ENCODE measurements around the gene NME3.
"Not testable (repeated sequence)": the region's sequence is repeated elsewhere in the genome, so short reads cannot be mapped to it uniquely, and the experiment has no call there.

Gene NME3

DNA sequence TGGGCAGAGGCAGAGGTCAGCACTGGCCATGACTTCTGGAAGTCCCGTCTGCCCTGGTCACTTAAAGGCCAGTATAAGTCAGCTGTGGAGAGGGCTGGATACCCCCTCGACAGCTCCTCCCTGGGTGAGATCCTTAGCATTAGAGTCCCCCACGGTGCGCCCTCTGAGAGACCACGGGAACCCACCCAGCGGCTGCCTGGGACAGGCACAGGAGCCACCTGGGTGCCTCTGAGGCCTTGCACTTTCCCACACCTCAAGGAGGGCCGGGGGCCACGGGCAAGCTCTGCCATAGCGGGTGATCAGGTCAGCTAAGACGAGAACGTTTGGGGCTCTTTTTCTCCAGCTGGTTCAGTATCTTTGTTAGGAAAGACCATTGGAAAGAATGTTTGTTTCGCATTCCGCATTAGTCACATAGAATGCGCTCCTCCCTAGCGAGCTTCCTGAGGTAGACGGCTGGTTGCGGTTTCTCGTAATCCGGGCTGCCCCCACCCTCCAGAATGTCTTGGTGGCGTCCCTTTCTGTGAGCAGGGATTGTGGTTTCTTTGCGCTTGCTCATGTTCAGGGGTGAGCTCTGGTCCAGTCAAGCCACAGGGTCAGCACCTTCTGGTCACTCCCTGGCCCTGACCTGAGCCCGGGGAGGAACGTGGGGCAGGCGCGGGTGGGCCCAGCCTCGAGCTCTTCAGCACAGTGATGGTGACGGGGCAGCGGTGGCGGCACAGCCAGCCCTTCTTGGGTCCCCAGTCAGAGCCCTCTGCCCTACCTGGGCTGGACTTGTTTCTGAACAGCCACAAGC, 25.2 kb downstream of the NME3 start:
- no peak for DNase-seq

DNA sequence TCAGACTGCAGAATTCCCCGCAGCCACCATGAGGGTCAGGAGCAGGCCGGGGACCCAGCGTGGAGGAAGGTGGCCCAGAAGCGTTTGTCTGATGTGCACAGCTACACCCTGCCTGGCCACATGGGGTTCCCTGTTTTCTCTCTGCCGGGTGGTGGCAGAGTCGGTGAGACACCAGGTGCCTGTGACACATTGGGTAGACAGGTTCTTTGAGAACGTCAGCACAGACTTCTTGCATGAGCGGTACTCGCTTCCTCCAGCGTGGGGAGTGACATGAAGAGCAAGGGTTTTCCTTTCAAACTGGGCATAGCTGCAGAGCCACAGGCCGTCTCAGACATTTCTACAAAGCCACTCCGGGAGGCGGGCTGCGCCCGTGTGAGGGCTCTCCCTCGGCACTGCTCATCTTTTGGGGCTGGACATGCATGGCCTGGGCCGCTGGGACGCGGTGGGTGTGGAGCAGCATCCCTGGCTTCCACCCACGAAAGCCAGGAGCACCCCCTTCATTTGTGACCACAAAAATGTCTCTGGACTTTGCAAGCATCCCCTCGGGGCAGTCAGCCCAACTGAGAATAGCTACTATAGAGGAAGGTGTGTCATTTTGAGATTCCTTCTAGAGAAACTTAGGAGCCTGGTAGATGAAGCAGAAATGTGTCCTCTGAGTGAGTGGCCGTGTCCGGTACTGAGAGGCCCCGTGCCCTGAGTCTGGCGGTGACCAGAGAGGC, 26.0 kb downstream of the NME3 start:
- DNase-seq: no peak

DNA sequence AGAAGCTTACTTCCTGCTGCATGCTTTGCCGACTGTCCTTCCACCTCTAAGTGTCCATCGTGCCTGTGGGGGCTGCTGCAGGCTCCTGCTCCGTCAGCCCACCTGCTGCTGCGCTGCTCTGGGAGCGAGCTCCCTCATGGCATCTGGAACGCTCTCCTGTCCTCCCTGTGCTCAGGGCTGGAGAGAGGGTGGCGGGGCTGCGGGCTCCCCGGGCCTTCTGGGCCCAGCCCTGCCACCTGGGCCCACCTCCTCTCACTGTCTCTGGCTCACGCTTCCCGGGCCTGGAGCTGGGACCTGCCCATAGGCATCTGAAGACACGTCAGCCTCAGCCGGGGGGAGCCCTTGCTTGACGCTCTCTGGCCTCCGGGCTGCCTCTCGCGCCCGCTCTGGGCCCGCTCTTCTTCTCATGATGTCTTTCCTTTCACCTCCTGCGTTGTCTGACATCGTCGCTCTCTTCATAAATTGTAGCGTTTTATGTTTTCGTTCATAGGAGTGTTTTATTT, 27.0 kb downstream of the NME3 start:
- no peak for DNase-seq

DNA sequence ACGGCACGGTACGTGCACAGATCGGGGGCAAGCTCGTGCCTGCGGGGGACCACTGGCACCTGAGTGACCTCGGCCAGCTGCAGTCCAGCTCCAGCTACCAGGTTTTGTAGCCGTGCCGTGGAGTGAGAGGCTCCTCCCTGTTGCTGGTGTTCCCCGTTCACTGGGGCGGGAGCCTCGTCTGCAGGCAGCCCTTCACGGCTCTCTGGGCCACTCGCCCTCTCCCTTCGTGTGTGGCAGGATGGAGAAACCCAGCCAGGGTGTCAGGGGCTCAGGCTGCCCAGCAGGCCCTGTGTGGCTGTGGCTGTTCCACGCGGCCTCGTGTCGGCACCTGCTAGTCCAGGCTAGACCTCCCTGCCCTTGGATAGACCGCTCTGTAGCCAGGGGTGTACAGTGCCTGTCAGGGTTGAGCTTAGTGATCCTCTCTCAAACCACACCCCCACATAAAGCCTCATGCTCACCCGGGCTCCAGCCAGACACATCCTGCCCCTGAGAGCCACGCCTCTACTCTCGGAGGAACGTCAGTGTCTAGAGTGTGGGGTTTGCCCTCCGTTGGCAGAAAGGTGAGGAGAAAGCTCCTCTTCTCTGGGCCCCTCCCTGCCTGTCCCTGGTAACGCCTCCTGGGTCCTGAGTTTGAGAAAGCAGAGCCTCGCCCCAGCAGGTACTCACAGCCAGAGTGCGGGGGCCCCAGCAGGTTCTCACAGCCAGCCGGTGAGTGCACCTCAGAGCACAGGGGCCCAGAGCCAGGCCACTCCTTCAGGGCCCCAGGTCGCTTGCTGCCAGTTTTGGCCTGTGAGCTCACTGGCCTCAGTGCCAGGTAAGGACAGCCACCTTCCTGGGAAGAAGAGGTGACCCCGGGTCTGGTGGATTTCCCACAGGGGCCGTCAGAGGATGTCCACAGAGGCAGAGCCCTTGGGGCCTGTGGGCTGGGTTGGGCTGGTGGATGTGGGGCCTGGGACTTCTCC, 27.7 kb downstream of the NME3 start:
- no peak for DNase-seq

DNA sequence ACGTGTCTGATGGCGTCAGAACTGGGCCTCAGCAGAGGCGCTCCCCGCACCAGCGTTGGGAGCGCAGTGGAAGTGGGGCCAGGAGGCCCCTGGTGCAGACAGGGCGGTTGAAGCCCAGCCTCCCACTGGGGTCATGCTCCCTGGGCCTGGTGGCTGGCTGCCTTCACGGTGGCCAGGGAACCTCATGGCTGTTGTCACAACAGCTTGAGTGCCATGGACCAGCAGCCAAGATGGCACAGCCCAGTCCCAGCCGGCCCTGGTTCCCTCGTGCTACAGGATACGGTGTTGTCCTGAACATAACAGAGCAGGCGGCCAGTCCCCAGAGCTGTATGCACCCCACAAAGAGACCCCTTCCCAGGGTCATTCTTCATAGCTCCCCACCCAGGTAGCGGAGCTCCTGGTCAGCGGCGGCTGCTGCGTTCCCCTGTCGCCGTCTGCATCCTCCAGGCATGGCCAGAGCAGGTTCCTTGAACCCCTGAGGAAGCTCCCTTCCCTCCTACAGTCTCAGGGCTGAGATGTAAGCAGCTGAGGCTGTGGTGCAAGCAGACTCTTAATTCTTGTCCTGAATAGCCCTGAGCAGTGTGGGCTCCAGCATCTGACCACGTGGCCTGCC, 29.7 kb downstream of the NME3 start:
- DNase-seq: no peak

DNA sequence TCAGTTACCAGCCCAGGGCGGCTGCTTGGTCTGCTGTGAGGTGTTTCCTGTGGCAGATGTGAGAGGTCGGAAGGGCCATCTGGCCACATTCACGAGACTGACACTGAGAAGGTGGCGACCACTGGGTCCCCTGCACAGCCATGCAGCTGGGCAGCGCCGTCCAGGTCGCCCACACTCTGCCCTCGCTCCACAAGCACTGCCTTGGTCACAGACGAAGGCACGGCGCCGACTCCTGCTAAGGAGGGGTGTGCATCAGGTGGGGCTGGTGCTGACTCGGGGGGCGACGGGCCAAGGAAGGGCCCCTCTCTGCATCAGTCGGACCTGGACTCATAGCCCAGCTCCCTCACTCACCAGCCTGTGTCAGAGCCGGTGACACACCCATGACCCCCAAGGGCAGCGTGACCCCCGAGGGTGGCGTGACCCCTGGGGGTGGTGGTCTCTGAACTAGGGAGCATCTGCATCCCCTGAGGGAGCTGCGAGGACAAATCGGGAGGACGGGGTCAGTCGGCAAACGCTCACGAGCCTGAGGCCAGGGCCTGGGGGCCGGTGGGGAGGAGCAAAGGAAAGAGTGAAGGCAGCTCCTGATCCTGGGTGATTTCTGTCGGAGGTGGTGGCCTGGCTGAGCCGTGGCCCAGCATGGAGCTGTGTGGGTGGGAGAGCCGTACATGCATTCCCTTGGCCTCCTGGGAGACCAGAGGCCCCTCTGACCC, 30.4 kb downstream of the NME3 start:
- no peak for DNase-seq

- DNase-seq: no peak
Measured at GRCh38 chr16:1740234-1740633, 31.1 kb downstream of the NME3 start.

- no peak for DNase-seq
Measured at GRCh38 chr16:1734816-1735215, 36.5 kb downstream of the NME3 start.

- no peak for DNase-seq
Measured at GRCh38 chr16:1734123-1734522, 37.2 kb downstream of the NME3 start.

DNA sequence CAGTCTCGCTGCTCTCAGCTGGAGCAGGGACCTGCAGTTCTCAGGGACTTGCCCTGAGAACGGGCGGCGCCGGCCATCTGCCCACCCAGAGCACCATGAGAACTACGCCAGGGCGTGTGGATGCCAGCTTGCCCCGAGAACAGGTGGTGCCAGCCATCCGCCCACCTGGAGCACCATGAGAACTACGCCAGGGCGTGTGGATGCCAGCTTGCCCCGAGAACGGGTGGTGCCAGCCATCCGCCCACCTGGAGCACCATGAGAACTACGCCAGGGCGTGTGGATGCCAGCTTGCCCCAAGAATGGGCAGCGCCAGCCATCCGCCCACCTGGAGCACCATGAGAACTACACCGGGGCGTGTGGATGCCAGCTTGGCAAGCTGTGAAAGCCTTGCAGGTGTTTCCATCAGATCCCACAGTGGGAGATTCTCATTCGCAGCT, 38.8 kb downstream of the NME3 start:
- DNase-seq: not testable (repeated sequence)

GRCh38 chr16:1732071-1732470, 39.3 kb downstream of the NME3 start:
- no peak for DNase-seq

GRCh38 chr16:1731603-1732002, 39.7 kb downstream of the NME3 start:
- DNase-seq: no peak

DNA sequence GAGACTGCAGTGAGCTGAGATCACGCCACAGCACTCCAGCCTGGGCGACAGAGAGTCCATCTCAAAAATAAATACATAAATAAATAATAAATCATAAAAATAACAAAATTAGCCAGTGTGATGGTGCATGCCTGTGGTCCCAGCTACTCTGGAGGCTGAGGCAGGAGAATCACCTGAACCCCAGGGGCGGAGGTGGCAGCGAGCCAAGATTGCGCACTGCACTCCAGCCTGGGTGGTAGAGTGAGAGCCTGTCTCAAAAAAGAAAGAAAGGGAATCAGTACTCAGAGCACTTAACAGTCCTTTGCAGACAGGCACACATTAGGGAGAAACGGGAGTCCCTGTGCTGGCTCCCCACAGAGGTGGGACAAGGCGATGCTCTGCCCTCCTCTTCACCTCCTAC, 40.3 kb downstream of the NME3 start:
- no peak for DNase-seq

- no peak for DNase-seq
Measured at GRCh38 chr16:1729445-1729844, 41.9 kb downstream of the NME3 start.

DNA sequence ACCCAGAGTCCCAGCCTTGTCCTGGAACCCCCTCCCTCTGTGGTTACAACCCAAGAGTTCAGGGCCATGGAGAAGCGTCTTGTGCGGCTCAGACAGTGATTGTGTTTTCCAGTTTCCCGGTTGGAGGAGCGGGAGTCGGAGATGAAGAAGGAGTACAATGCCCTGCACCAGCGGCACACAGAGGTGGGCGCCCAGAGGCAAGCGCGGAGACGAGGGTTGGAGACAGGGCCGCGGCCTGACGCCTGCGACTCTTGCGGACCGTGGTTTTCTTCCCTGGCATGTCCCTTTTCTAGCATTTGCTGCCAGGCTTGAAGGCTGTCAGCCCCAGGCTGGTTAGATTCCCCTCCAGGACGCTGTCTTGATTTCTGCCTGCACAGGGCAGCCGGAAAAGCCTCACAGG, 42.3 kb downstream of the NME3 start:
- DNase-seq: no peak

- no peak for DNase-seq
Measured at GRCh38 chr16:1727651-1728624, 43.4 kb downstream of the NME3 start.

DNA sequence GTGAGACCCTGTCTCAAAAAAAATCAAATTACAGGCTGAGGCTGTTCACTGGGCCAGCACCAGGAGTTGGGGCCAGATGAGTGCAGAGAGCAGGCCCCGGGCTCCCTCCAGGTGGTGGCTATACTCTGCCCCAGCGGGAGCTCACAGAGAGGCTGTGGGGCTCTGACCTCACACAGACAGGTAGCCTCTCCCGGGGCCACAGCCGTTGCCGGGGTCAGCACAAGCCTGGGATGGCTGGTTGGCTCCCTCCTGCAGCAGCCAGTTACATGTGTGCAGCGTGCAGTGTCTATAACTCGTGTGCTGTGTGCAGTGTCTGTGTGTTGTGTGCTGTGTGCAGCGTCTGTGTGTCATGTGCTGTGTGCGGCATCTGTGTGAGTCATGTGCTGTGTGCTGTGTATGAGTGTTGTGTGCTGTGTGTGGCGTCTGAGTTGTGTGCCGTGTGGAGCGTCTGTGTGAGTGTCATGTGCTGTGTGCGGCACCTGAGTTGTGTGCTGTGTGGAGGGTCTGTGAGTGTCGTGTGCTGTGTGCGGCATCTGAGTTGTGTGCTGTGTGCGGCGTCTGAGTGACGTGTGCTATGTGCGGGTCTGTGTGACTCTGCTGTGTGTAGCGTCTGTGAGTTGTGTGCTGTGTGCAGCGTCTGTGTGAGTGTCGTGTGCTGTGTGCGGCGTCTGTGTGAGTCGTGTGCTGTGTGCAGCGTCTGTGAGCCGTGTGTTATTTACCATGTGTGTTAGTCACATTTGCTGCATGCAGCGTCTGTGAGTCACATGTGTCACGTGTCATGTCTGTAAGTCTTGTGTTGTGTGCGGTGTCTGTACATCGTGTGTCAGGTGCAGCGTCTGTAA, 44.5 kb downstream of the NME3 start:
- DNase-seq: no peak

GRCh38 chr16:1724491-1724890, 46.9 kb downstream of the NME3 start:
- DNase-seq: no peak

GRCh38 chr16:1723450-1724147, 47.7 kb downstream of the NME3 start:
- DNase-seq: peak; percentile 24

All from NCI-H2029 (cell line).